ENCODE results near the gene INVS.
"Not testable (repeated sequence)": the region's sequence is repeated elsewhere in the genome, so short reads cannot be mapped to it uniquely, and the experiment has no call there.

GRCh38 chr9:100236986-100237385 lies 137.9 kb downstream of the INVS start:
- not testable (repeated sequence) for TF ChIP-seq CTCF, POLR2A (IDR thresholded peaks at IDR 0.05)
